Psoas muscle (tissue), 8 donors: ENCODE data around the gene NOXO1. TPM values are rescaled to one million over a fixed set of nuclear protein-coding genes. Genes with fewer than 3 reads are reported as not detected.
A peak's percentile ranks its signal among the peaks of the same experiment; 100 is the strongest.

Experiments
- ATAC-seq, 4 donors: fragments of 200-7000 bp; cut with Tn5 transposase; one replicate each; pipeline ENCODE4 v1.9.1; 2020; ENCODE audit warnings: moderate library complexity in 3 of 4, mild to moderate bottlenecking in 2 of 4
- DNase-seq, 2 donors: peaks; one replicate each; pipeline ENCODE4 v3.0.0-alpha.2; 2020
- H3K27ac ChIP-seq: fragments of 200-600 bp; one replicate; pipeline ENCODE4 v1.8.0; 2022
- H3K27me3 ChIP-seq, 3 donors: fragments of 200-600 bp in 1 of 3; one replicate each; pipeline versions ENCODE4 v1.6.1 to v1.8.0; 2013 to 2022; ENCODE audit warnings: low read length in 2 of 3, mild to moderate bottlenecking in 2 of 3, moderate library complexity in 1 of 3; ENCODE audit not compliant: insufficient read depth in 3 of 3
- H3K36me3 ChIP-seq, 2 donors: fragments of 200-600 bp in 1 of 2; one replicate each; pipeline versions ENCODE4 v1.6.1 to v1.8.0; 2013 to 2022; ENCODE audit warnings: low read depth in 1 of 2, mild to moderate bottlenecking in 1 of 2, moderate library complexity in 1 of 2; ENCODE audit not compliant: insufficient read depth in 1 of 2
- H3K4me1 ChIP-seq: fragments of 200-600 bp; one replicate; pipeline ENCODE4 v1.8.0; 2022
- H3K4me3 ChIP-seq: fragments of 200-600 bp; one replicate; pipeline ENCODE4 v1.8.0; 2022; ENCODE audit warnings: mild to moderate bottlenecking
- H3K9me3 ChIP-seq: fragments of 200-600 bp; one replicate; pipeline ENCODE4 v1.8.0; 2022
- CTCF ChIP-seq: fragments of 200-600 bp; IDR thresholded peaks from one replicate; pipeline ENCODE4 v1.8.0; 2022; ENCODE audit warnings: antibody characterized with exemption
- WGBS, 3 donors: extraction: QIAGEN DNeasy Blood & Tissue Kit; methylation state at CpG; one replicate each; pipeline versions ENCODE4 v1.1.6 to v1.1.7; 2013; 5-methylcytosine and 5-hydroxymethylcytosine counted together
- intact Hi-C, 2 donors: fragments of 100-400 bp; cut with DNase I; formaldehyde crosslinking; loops; one replicate each; pipeline versions ENCODE4 v1.11.0 to v1.14.2; 2022
- polyA plus RNA-seq, 3 donors: library from polyadenylated mRNA; stranded (reverse); fragments of 200-250 nt; gene quantifications; one replicate each; pipeline ENCODE4 v1.2.3, GENCODE V29; 2013
- total RNA-seq, 4 donors: library from RNA; stranded (reverse); fragmentation: NEBNext Ultra II Directional in 2 of 4; extraction: Animal tissue kit (Norgen Biotek cat#: 25700) in 2 of 4; gene quantifications; one replicate each; pipeline versions ENCODE4 v1.2.1 to v1.2.4, GENCODE V29; 2021 to 2023
- donor health status: healthy with polysubstance abuse.
- donor health status: DM: no; HTN: no; CAD: no; lungs with moderate emphysema.
- donor health status: Bipolar disorder and iron deficiency.
- donor health status: healthy.
- donor health status: DM: yes; HTN: yes; CAD: no.
- donor health status: DM: no; HTN: no; CAD: no.
- donor health status: DM: no; HTN: no; CAD: no.
- donor health status: DM: yes; HTN: yes; CAD: no.

NOXO1 gene
- total and polyA plus RNA-seq, 7 donors, result 0.20 to 0.77 (median 0.33) TPM; not detected in 3

GRCh38 chr16:2024032-2024420 is 42.8 kb upstream of the NOXO1 start:
- peak overlapping the region; percentile 52 for H3K27ac ChIP-seq
- H3K27me3 ChIP-seq, result peaks cover 0 to 27% (median 16%) of the 10 kb centered on the region in 3 donors
- no peak for TF ChIP-seq CTCF
- ATAC-seq (no peak), DNase-seq (no peak)
- 82 to 85% (median 83%) methylated on average over 11 to 12 of the region's 12 CpGs for WGBS, 3 donors
- intact Hi-C loops, result loop anchor here in 1 of 2 donors (5.0 kb wide), 1 partner anchor 128 kb away; no protein-coding TSS in a partner anchor
- no peaks in the 10 kb centered on the region for H3K36me3 ChIP-seq
- peaks cover 24% of the 10 kb centered on the region for H3K4me1 ChIP-seq
- peak overlapping the region; percentile 46 for H3K4me3 ChIP-seq
- H3K9me3 ChIP-seq, result no peaks in the 10 kb centered on the region

DNA sequence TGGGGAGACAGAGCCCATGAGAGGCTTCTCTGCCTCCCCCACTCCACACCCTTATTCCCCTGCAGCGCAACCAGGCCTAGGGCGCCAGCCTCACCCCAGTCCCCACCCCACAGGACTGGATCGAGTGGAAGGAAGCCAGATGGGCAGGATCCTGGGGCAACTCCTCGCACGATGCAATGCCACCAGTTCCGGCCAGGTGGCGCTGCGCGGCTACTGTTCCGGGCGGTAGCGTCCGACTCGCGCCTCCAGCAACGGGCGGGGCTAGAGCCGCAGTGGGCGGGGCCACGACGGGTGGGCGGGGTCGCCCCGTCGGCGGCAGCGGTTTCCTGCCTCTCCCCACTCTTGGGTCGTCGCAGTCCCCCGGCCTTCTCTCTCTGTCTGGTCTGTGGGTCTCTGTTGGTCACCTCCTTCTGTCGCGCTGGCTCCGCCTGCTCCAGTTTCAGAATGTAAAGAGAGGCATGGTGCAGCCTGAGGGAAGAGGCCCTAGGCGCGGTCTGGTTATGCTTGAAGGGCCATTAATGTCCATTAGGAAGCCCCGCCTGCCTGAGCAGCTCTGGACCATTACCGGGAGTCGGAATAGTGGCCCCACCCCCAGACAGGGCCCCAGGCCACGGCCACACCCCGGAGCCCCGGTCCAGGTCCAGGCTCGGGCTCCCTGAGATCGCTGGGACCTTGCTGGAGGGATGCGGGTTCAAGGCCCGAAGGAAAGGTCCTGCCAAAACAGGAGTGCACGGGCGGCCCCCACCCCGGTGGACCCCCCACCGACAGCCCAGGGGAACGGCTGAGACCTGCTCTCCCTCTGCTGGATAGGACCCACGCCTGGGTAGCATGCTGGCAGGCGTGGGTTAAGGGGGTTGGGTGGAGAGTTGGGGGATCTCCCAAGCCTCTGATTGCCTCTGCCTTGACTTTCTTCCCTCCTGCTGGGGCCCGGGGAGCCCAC is 42.1 kb upstream of the NOXO1 start:
- DNase-seq, result peak; percentile 93 to 96
- peak; percentile 96 for TF ChIP-seq CTCF
- peaks cover 24% of the 10 kb centered on the region for H3K4me1 ChIP-seq
- intact Hi-C loops, result loop anchor here (2.0 to 5.0 kb wide), 2 partner anchors 117 to 129 kb away; no protein-coding TSS in a partner anchor
- 13 to 18% (median 14%) methylated on average over 46 to 53 of the region's 53 CpGs for WGBS, 3 donors
- peak overlapping the region; percentile 52 for H3K27ac ChIP-seq
- H3K4me3 ChIP-seq, result peak overlapping the region; percentile 46
- peaks cover 0 to 27% (median 16%) of the 10 kb centered on the region in 3 donors for H3K27me3 ChIP-seq
- H3K36me3 ChIP-seq, result no peaks in the 10 kb centered on the region
- ATAC-seq, result peak; percentile 88 to 94 (median 92)
- H3K9me3 ChIP-seq, result no peaks in the 10 kb centered on the region

DNA sequence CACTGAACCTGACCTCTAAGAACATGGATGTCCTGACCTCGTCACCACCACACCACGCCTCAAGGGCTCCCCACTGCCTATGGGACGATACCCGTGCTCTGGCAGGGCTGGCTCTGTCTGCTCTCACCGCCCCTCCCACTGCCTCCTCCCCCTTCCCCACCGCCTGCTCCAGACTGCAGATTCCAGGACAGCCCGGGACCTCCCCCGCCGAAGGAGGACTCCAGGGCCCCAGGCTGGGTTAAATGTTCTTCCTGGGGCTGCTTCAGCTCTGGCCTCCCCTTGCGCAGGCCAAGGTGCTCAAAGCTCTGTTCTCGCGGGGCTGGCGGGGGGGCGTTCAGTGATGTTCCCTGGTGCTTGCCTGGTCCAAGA is 41.4 kb upstream of the NOXO1 start:
- Histone ChIP-seq H3K36me3 (no peaks in the 10 kb centered on the region), H3K4me1 (peaks cover 19% of the 10 kb centered on the region), H3K9me3 (no peaks in the 10 kb centered on the region), H3K27ac (no peak overlapping the region), H3K4me3 (peak overlapping the region; percentile 46), H3K27me3 (peaks cover 0 to 27% (median 18%) of the 10 kb centered on the region in 3 donors)
- peak; percentile 4 to 11 (median 8) for ATAC-seq
- DNase-seq, result no peak
- 1 to 3% (median 2%) methylated on average over 13 to 14 of the region's 14 CpGs for WGBS, 3 donors
- intact Hi-C loops, result loop anchor here (2.0 to 5.0 kb wide), 2 partner anchors 118 to 130 kb away; no protein-coding TSS in a partner anchor
- no peak for TF ChIP-seq CTCF

- no peak for DNase-seq
- Histone ChIP-seq H3K27ac (no peak overlapping the region), H3K4me3 (peak overlapping the region; percentile 43), H3K9me3 (no peaks in the 10 kb centered on the region), H3K4me1 (peaks cover 3% of the 10 kb centered on the region), H3K36me3 (no peaks in the 10 kb centered on the region), H3K27me3 (peaks cover 0 to 27% (median 18%) of the 10 kb centered on the region in 3 donors)
- 2 to 4% (median 3%) methylated on average over 53 to 96 of the region's 96 CpGs for WGBS, 3 donors
- ATAC-seq, result no peak
- intact Hi-C loops, result loop anchor here in 1 of 2 donors (5.0 kb wide), 1 partner anchor 132 kb away; no protein-coding TSS in a partner anchor
- TF ChIP-seq CTCF, result no peak
Measured at GRCh38 chr16:2019921-2020831, 38.9 kb upstream of the NOXO1 start.
